LNCaP clone FGC (cell line): ENCODE measurements around the gene TPX2.

Source experiments
- DNase-seq: peaks from one replicate; pipeline ENCODE4 v3.0.0-alpha.2; 2011; ENCODE audit warnings: low read depth
- H3K4me3 ChIP-seq: 2 replicates; pipeline ENCODE4 v1.5.1; 2011; ENCODE audit warnings: mild to moderate bottlenecking, low read depth, low read length, control low read depth
- TF ChIP-seq, protein P1 (sequence below): IDR thresholded peaks from 2 replicates; pipeline ENCODE4 v1.5.1; 2012; ENCODE audit warnings: mild to moderate bottlenecking; ENCODE audit not compliant: control insufficient read depth, insufficient read depth; ENCODE audit errors: extremely low read depth

The TPX2 gene

DNA sequence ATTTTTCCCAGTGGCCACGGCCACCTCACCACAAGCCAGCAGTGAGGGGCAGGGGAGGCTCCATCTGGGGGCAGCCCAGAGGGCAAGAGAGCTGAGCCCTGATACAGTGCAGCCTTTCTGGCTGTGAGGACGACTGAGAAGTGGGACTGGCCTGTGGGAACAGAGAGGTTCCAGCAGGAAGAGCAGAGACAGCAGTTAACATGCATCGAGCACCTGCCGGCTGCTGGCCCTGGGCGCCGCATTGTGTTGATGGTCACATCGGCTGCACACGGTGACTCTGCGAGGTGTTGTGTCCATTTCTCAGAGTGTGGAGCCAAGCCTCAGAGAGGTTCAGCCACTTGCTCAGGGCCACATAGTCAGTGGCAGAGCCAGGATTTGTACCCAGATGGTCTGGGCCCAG, 96.5 kb downstream of the TPX2 start:
- TF ChIP-seq, protein P1, sequence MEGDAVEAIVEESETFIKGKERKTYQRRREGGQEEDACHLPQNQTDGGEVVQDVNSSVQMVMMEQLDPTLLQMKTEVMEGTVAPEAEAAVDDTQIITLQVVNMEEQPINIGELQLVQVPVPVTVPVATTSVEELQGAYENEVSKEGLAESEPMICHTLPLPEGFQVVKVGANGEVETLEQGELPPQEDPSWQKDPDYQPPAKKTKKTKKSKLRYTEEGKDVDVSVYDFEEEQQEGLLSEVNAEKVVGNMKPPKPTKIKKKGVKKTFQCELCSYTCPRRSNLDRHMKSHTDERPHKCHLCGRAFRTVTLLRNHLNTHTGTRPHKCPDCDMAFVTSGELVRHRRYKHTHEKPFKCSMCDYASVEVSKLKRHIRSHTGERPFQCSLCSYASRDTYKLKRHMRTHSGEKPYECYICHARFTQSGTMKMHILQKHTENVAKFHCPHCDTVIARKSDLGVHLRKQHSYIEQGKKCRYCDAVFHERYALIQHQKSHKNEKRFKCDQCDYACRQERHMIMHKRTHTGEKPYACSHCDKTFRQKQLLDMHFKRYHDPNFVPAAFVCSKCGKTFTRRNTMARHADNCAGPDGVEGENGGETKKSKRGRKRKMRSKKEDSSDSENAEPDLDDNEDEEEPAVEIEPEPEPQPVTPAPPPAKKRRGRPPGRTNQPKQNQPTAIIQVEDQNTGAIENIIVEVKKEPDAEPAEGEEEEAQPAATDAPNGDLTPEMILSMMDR: no peak

DNA sequence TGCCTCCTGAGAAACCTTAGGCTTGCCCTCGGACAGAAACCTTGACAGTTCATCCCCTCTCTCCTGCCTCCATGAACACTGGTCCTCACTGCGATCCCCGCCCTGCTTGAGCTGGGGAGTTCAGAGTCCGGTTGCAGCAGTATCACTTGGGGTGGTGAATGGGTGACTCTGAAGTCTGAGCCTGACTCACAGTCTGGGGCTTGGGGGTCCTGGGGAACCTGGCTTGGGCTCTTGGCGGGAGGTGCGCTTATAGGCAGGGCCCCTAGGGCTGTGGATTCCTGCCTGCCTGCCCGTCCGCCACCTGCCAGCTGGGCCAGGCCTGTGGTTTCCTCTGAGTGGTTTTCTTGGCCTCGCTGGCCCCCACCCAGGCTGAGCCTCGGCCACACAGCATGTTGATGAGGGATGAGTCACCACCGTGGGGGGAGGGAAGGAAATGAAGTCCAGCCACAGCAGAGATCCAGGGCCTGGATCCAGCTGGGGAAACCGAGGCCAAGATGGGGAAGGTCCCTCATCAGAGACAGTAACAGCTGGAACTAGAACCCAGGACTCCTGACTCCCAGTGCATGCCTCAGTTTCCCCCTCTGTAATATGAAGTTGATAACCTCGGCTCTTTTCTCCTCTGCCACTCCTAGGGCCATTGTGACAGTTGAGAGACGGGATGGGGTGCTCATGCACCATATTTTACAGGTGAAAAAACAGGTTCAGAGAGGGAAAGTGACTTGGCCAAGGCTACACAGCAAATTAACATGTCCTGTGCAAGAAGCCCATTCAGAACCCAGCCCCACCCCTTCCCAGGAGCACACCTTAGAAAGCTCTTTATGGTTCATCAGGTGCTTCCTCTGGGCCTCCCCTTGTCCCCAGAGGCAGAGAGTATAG, 97.1 kb downstream of the TPX2 start:
- H3K4me3 ChIP-seq: no peak overlapping the region
- TF ChIP-seq, protein P1: no peak
- no peak for DNase-seq

More for the DNA sequence above, 96.5 kb downstream of the TPX2 start:
- H3K4me3 ChIP-seq: no peak overlapping the region
- DNase-seq: no peak

DNA sequence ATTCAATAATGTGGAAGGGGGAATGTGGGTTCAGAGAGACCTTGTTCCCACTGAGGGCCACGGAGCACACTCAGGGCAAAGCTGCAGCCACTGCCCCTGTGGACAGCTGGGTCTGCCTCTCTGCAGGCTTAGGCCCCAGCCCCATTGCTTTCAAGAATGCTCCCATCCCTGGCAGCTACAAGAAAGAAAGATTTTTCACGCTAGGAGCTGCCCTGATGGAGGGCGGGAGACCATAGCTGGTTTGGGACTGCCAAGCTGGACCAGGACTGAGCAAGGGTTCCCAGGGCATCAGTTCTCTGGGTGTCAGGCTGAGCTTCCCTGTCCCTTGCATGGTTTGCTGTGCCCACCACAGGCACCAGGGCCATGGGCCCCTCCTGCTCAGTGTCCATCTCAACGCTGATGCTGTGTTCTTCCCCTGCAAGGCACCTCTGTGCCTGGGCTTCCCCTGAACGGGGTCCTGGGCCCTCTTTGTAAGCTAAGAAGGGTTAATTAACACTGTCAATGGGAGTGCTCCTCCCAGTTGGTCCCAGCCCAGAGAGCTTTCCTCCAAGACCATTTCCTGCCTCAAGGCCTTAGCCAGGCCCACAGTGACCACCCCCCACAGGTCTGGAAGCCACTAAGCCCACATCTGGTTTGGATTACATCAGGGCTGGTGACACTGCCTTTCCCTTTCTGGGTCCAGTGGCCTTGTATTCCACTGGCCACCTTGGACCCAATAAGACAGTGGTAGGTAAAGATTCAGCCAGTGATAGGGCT, 97.9 kb downstream of the TPX2 start:
- no peak for DNase-seq
- TF ChIP-seq, protein P1: no peak
- H3K4me3 ChIP-seq: no peak overlapping the region

DNA sequence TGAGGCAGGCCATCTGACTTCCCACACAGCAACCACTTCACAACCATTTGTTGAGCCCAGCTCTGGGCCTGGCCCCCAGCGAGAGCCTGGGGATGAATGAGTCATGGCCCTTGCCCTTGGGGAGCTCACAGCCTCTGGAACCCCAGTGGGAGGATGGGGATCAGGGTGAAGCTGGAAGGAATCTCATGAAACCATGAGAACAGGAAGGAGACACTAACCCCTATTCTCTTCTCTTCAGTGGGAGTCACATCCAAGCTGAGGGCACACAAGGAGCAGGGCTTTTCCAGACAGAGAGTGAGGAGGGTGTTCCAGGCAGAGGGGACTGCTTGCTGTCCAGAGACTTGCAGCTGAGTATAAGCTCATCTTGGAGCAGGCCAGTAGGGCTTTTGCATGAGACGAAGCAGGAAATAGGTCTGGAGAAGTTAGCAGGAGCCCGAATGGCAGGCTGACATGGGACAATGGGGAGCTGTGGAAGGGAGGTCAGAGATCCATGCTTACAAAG, 98.9 kb downstream of the TPX2 start:
- H3K4me3 ChIP-seq: no peak overlapping the region
- TF ChIP-seq, protein P1: no peak
- DNase-seq: no peak

DNA sequence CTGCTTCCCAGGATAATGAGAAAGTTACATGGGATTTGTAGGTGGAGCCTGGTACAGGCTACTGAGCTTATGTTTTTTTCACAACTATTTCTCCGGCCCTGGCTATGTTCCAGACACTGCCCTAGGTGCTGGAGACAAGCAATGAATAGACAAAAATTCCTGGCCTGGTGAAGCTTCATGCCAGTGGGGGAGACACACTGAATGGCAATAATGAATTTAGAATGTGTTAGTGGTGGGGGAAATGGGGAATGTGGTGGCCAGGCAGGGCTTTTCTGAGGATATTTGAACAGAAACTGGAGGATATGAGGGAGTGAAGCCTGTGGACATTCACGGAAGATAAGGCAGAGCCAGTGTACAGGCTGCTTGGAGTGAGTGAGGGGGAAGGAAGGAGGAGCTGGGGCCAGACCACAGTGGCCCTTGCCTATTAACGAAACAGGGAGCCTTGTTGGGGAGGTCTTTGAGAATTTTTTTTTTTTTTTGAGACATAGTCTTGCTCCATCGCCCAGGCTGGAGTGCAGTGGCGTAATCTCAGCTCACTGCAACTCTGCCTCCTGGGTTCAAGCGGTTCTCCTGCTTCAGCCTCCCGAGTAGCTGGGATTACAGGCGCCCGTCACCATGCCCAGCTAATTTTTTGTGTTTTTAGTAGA, 99.7 kb downstream of the TPX2 start:
- no peak for DNase-seq
- TF ChIP-seq, protein P1: no peak

DNA sequence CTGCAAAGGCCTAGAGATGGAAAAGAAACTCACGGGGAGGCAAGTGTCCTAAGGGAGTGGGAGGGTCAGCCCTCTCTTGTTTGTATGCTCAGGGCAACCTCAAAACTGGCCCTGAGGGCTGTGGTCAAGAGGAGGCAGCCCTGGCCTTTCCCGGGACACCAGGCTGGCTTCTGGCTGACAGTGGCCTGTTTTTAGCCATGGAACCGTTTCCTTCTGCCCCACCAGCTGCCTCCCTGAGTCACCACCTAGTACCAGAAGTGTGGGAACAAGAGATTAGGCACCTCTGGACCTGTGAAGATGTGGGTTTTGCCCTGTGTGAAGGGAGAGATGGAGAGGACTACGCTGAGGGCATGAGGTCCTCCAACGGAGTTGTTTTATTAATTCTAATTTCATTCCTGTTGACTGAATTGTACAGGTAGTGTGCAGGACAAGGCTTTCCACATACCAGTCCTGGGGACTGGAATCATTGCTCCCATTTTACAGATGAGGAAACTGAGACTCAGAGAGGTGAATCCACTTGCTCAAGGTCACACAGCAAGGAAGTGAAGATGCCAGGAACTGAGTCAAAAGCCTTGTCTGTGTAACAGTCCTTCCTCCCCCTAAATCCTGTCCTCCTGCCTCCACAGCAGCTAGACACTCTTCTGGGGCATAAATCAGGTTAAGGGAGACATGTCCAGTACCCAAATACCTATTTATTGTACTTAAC, 100.8 kb downstream of the TPX2 start:
- TF ChIP-seq, protein P1: no peak
- DNase-seq: no peak
- no peak overlapping the region for H3K4me3 ChIP-seq

More for the DNA sequence above, 99.7 kb downstream of the TPX2 start:
- H3K4me3 ChIP-seq: no peak overlapping the region
